Measurements from ENCODE around the gene SBNO2.

- peak; percentile 67 to 85 for TF ChIP-seq POLR2AphosphoS5 (IDR thresholded peaks at IDR 0.05)
- no peak for TF ChIP-seq CTCF (IDR thresholded peaks at IDR 0.05)
- peak in 1 of 4 donors; percentile 12 for TF ChIP-seq POLR2A (IDR thresholded peaks at IDR 0.05)
- TF ChIP-seq EP300 (IDR thresholded peaks at IDR 0.05), result peak in 3 of 4 donors; percentile 30 to 89 (median 46)
Measured at GRCh38 chr19:1102407-1103131, 71.5 kb downstream of the SBNO2 start.
